Measurements from ENCODE around the gene MCTP1.

Gene MCTP1

DNA sequence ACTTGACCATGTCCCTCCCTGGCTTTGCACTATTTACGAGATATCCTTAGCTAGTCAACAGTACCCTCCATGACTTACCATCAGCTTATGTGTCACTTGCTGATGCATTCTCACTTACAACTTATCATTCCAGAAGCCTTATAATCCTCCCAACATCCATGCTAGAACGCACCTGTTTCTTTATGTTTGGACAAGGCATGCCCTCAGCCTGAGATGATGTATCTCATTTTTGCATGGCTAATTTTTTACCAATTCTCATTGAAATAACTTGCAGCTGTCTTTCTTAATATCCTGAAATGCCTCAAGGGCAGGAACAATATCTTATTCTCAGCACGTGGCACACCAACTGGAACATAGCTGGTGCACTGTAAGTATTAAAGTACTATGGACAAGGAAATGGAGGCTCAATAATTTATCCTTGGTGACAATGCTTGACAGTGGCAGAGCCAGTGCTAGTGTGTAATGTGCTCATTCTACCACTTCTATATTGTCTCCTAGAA lies 384.8 kb downstream of the MCTP1 start:
- TF ChIP-seq, protein P1, sequence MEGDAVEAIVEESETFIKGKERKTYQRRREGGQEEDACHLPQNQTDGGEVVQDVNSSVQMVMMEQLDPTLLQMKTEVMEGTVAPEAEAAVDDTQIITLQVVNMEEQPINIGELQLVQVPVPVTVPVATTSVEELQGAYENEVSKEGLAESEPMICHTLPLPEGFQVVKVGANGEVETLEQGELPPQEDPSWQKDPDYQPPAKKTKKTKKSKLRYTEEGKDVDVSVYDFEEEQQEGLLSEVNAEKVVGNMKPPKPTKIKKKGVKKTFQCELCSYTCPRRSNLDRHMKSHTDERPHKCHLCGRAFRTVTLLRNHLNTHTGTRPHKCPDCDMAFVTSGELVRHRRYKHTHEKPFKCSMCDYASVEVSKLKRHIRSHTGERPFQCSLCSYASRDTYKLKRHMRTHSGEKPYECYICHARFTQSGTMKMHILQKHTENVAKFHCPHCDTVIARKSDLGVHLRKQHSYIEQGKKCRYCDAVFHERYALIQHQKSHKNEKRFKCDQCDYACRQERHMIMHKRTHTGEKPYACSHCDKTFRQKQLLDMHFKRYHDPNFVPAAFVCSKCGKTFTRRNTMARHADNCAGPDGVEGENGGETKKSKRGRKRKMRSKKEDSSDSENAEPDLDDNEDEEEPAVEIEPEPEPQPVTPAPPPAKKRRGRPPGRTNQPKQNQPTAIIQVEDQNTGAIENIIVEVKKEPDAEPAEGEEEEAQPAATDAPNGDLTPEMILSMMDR (IDR thresholded peaks at IDR 0.05; ENCODE audit: insufficient read depth, low read depth, low read length, missing control alignments), result no peak
- DNase-seq (ENCODE audit: low read depth), result no peak
- H3K4me3 ChIP-seq (ENCODE audit: low read depth, low read length), result no peak overlapping the region

DNA sequence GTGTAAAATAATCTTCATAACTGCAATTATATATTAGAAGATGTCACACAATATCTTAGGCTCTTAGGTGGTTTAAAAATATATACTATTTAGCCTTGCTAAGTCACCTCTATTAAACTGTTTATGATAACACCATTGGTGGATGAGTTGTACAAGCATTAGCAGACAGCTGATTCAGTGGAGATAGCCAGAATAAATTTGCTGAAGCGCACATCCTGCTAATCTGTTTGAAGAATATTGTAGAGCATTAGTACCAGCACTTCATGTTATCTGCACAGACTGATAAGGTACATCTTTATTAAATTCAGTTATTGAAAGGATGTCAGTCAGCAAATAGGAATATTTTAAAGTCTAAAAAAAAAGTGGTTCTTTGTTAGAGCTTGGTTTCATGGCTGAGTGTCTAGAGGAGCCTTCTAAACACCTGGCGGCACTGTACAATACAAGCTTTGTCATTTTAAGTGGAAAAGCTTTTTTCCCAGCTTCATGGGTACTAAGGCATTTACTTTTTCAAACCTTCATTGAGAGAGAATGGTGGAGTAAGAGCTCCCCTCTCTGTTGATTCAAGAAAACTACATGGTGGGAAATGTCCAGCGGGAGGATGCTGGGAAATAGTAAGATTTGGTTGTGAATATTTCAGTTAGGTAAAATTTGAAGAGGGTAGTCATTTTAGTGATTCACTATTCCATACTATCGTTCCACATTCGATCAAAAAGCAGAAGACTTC lies 391.3 kb downstream of the MCTP1 start:
- peak; percentile 10 for DNase-seq (ENCODE audit: low read depth)

GRCh38 chr5:94891972-94892371 lies 392.9 kb downstream of the MCTP1 start:
- DNase-seq (ENCODE audit: low read depth), result no peak
- no peak overlapping the region for H3K4me3 ChIP-seq (ENCODE audit: low read depth, low read length)
- TF ChIP-seq, protein P1 (IDR thresholded peaks at IDR 0.05; ENCODE audit: insufficient read depth, low read depth, low read length, missing control alignments), result no peak

More for the DNA sequence above, 391.3 kb downstream of the MCTP1 start:
- TF ChIP-seq, protein P1 (IDR thresholded peaks at IDR 0.05; ENCODE audit: insufficient read depth, low read depth, low read length, missing control alignments), result peak; percentile 8
- no peak overlapping the region for H3K4me3 ChIP-seq (ENCODE audit: low read depth, low read length)

- no peak overlapping the region for H3K4me3 ChIP-seq (ENCODE audit: low read depth, low read length)
- no peak for DNase-seq (ENCODE audit: low read depth)
- TF ChIP-seq, protein P1 (IDR thresholded peaks at IDR 0.05; ENCODE audit: insufficient read depth, low read depth, low read length, missing control alignments), result no peak
These were observed 393.3 kb downstream of the MCTP1 start for GRCh38 chr5:94891565-94891964.

GRCh38 chr5:94890907-94891306 lies 394.0 kb downstream of the MCTP1 start:
- H3K4me3 ChIP-seq (ENCODE audit: low read depth, low read length), result no peak overlapping the region
- DNase-seq (ENCODE audit: low read depth), result no peak
- TF ChIP-seq, protein P1 (IDR thresholded peaks at IDR 0.05; ENCODE audit: insufficient read depth, low read depth, low read length, missing control alignments), result no peak

- DNase-seq (ENCODE audit: low read depth), result no peak
- no peak overlapping the region for H3K4me3 ChIP-seq (ENCODE audit: low read depth, low read length)
- TF ChIP-seq, protein P1 (IDR thresholded peaks at IDR 0.05; ENCODE audit: insufficient read depth, low read depth, low read length, missing control alignments), result no peak
These were observed 396.2 kb downstream of the MCTP1 start for GRCh38 chr5:94888674-94889073.

DNA sequence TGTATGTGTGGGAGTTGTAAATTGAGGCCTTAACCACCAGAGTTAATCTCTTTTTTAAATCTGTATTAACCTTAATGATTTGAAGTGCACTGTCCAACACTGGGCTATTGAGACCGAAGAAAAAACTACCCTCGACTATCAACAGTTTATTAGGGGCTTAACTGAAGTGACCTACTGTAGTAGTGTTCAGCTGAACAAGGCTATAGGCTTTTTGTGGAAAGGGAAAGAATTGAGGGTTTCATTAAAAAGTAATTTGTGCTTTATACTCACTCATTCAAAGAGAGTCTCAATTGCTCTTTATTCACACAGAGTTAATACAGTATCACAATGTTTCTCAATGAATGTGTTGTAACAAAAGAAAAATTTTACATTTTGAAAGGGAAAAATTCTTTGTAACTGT lies 399.0 kb downstream of the MCTP1 start:
- H3K4me3 ChIP-seq (ENCODE audit: low read depth, low read length), result no peak overlapping the region
- TF ChIP-seq, protein P1 (IDR thresholded peaks at IDR 0.05; ENCODE audit: insufficient read depth, low read depth, low read length, missing control alignments), result no peak
- DNase-seq (ENCODE audit: low read depth), result no peak
